Endothelial cell of umbilical vein (primary cell): ENCODE results near the gene ANKRD39. TPM values are rescaled to one million over a fixed set of nuclear protein-coding genes. Genes with fewer than 3 reads are reported as not detected.
A peak's percentile ranks its signal among the peaks of the same experiment; 100 is the strongest.

Experiments used
- BruUV-seq: library from RNA; stranded (reverse); fragments of 400-500 nt; replicated peaks from 2 replicates; lab custom pipeline; 2021; lab: Mats Ljungman, UMichigan
- CTCF ChIA-PET: fragments of 300-600, 350-600 bp; sonication (Branson Sonifier 250); formaldehyde crosslinking; loops from one replicate; lab custom pipeline; 2021; ENCODE audit warnings: antibody characterized with exemption, inconsistent platforms; lab: Charles Lee
- POLR2A ChIA-PET: fragments of 300-600, 350-600 bp; sonication (Branson Sonifier 250); formaldehyde crosslinking; loops from one replicate; lab custom pipeline; 2021; ENCODE audit warnings: antibody characterized with exemption, inconsistent platforms; lab: Charles Lee
- DNase-seq: peaks from one replicate; pipeline ENCODE4 v3.0.0-alpha.2; 2011; ENCODE audit warnings: low read depth, low spot score
- FAIRE-seq: peaks from 2 replicates; lab custom pipeline; 2011; peaks lifted over from hg19 to GRCh38; lab: Jason Lieb, UNC
- H2AFZ ChIP-seq: 2 replicates; pipeline ENCODE4 v1.6.0; 2012; ENCODE audit warnings: low read depth, low read length, control low read depth, inconsistent platforms
- H3K27ac ChIP-seq: 2 replicates; pipeline ENCODE4 v1.5.1; 2011; ENCODE audit warnings: low read depth, mild to moderate bottlenecking, control low read depth, low read length, moderate library complexity; ENCODE audit not compliant: insufficient read depth
- H3K27me3 ChIP-seq, 2 experiments: 2 replicates each; pipeline versions ENCODE4 v1.6.0 to v1.6.1; 2011; ENCODE audit warnings: low read length in 2 of 2, mixed read lengths in 1 of 2; ENCODE audit not compliant: control insufficient read depth in 2 of 2, insufficient read depth in 2 of 2
- H3K36me3 ChIP-seq, 2 experiments: 2 replicates in 1 of 2; 3 replicates in 1 of 2; pipeline ENCODE4 v1.5.1; 2011; ENCODE audit warnings: low read length in 2 of 2, mild to moderate bottlenecking in 1 of 2, moderate library complexity in 1 of 2; ENCODE audit not compliant: control insufficient read depth in 2 of 2, insufficient read depth in 2 of 2; ENCODE audit errors: extremely low read depth in 1 of 2
- H3K4me1 ChIP-seq: 3 replicates; pipeline ENCODE4 v1.5.1; 2011; ENCODE audit warnings: mild to moderate bottlenecking, low read length; ENCODE audit not compliant: control insufficient read depth, insufficient read depth; ENCODE audit errors: extremely low read depth
- H3K4me2 ChIP-seq: 2 replicates; pipeline ENCODE4 v1.6.1; 2011; ENCODE audit warnings: low read length, control low read depth, mixed read lengths; ENCODE audit not compliant: insufficient read depth
- H3K4me3 ChIP-seq, 3 experiments: fragments of 200-600 bp in 1 of 3; sonication (generic), shearing (Covaris generic) in 1 of 3; replicated peaks in 1 of 3; 2 replicates each; pipeline ENCODE4 v1.5.1; 2011 to 2016; ENCODE audit warnings: control low read depth in 3 of 3, low read length in 3 of 3, mild to moderate bottlenecking in 2 of 3, inconsistent platforms in 1 of 3, low read depth in 1 of 3, moderate library complexity in 1 of 3; ENCODE audit not compliant: insufficient read depth in 1 of 3
- H3K79me2 ChIP-seq: 2 replicates; pipeline ENCODE4 v1.6.0; 2012; ENCODE audit warnings: low read length, inconsistent platforms; ENCODE audit not compliant: control insufficient read depth, insufficient read depth
- H3K9ac ChIP-seq: replicated peaks from 2 replicates; pipeline ENCODE3; 2011; ENCODE audit warnings: low read length, control low read depth; ENCODE audit not compliant: insufficient read depth; ENCODE audit errors: extremely low read depth
- H3K9me1 ChIP-seq: replicated peaks from 3 replicates; pipeline ENCODE4 v1.6.0; 2011; ENCODE audit warnings: mild to moderate bottlenecking, low read length; ENCODE audit not compliant: control insufficient read depth, insufficient read depth; ENCODE audit errors: extremely low read depth
- H3K9me3 ChIP-seq: replicated peaks from 2 replicates; pipeline ENCODE4 v1.5.1; 2012; ENCODE audit warnings: low read length, inconsistent platforms; ENCODE audit not compliant: control insufficient read depth, insufficient read depth
- H4K20me1 ChIP-seq: replicated peaks from 2 replicates; pipeline ENCODE3; 2011; ENCODE audit warnings: mild to moderate bottlenecking, low read length; ENCODE audit not compliant: control insufficient read depth, insufficient read depth; ENCODE audit errors: extremely low read depth
- EZH2 ChIP-seq: IDR thresholded peaks from 2 replicates; pipeline ENCODE4 v1.6.1; 2012; ENCODE audit warnings: borderline replicate concordance, low read depth, mild to moderate bottlenecking, moderate library complexity, low read length, inconsistent platforms; ENCODE audit not compliant: severe bottlenecking
- GATA2 ChIP-seq: IDR thresholded peaks from 2 replicates; pipeline ENCODE4 v1.7.0; 2011; ENCODE audit warnings: low read depth, mild to moderate bottlenecking, moderate library complexity, mixed read lengths, low read length; ENCODE audit not compliant: insufficient read length, insufficient read depth
- MAX ChIP-seq: IDR thresholded peaks from 2 replicates; pipeline ENCODE4 v1.6.1; 2011; ENCODE audit not compliant: insufficient read depth, insufficient read length
- dilution Hi-C: fragments of 300-500 bp; cut with MboI; formaldehyde crosslinking; loops from one replicate; pipeline ENCODE4 v1.15.0; 2019; ENCODE audit warnings: low sequenced_read_pairs; ENCODE audit not compliant: extremely low pct_ligation_motif_present
- intact Hi-C: fragments of 100-400 bp; cut with micrococcal nuclease; formaldehyde crosslinking; loops from one replicate; pipeline ENCODE4 v1.10.0; 2022
- polyA plus RNA-seq, 4 experiments: library from polyadenylated mRNA; depleted of rRNA in 3 of 4; stranded (reverse) in 3 of 4; unstranded in 1 of 4; fragments of >200 nt; gene quantifications; 2 replicates each; pipeline versions ENCODE4 v1.2.1 to v1.2.3, GENCODE V29; 2011 to 2012; ENCODE audit warnings: missing spikeins in 1 of 4
- total RNA-seq: library from RNA; stranded (reverse); gene quantifications from 2 replicates; pipeline ENCODE4 v1.2.3, GENCODE V29; 2021

ANKRD39 gene
- total and polyA plus RNA-seq, 2 donors (not counting 3 experiments of a cell fraction or from before 2014, with no cell fraction given) = 14.7 to 17.9 TPM

- Histone ChIP-seq H3K4me2 (no peak overlapping the region), H3K9me3 (no peaks in the 10 kb centered on the region), H3K9me1 (no peaks in the 10 kb centered on the region), H3K27me3 (peaks cover 12 to 16% of the 10 kb centered on the region in 2 experiments), H4K20me1 (no peaks in the 10 kb centered on the region), H3K79me2 (no peaks in the 10 kb centered on the region), H3K4me3 (peak overlapping the region in 1 of 3 experiments; percentile 59), H2AFZ (no peak overlapping the region), H3K27ac (no peak overlapping the region), H3K36me3 (no peaks in the 10 kb centered on the region), H3K9ac (no peak overlapping the region), H3K4me1 (peaks cover 29% of the 10 kb centered on the region)
- intact Hi-C loops = no loop called here
- CTCF ChIA-PET = interaction anchor here (0.7 to 6.5 kb wide), 4 partner anchors 12 to 80 kb away, joined by 3 to 81 read pairs (median 4); partner anchors contain the start of genes ANKRD39 and CNNM3
- dilution Hi-C loops = no loop called here
- POLR2A ChIA-PET = no interaction called here
- TF ChIP-seq EZH2 = peak; percentile 78
- TF ChIP-seq GATA2 = no peak
- DNase-seq (peak; percentile 30), FAIRE-seq (no peak)
- no TSS peak for BruUV-seq
Measured at GRCh38 chr2:96870626-96871255, 12.9 kb upstream of the ANKRD39 start.

GRCh38 chr2:96869822-96870625 lies 12.2 kb upstream of the ANKRD39 start, which contains the start of gene SEMA4C:
Gene SEMA4C, minus strand, starts transcription at chr2:96870080. Its CDS starts 2,194 bp downstream, at chr2:96867886.
- Histone ChIP-seq H3K9ac (peak within 1 kb of the TSS; percentile 76), H3K36me3 (peaks cover 1 to 7% of the 10 kb centered on the region in 2 experiments), H4K20me1 (no peaks in the 10 kb centered on the region), H3K9me3 (no peaks in the 10 kb centered on the region), H3K4me3 (peak within 1 kb of the TSS; percentile 59 to 86 (median 65)), H3K4me2 (peak within 1 kb of the TSS; percentile 60), H3K27me3 (peaks cover 12 to 16% of the 10 kb centered on the region in 2 experiments), H3K27ac (no peak within 1 kb of the TSS), H3K9me1 (no peaks in the 10 kb centered on the region), H3K79me2 (no peaks in the 10 kb centered on the region), H3K4me1 (peaks cover 33% of the 10 kb centered on the region), H2AFZ (peak within 1 kb of the TSS; percentile 47)
- intact Hi-C loops (no loop called here), dilution Hi-C loops (no loop called here)
- peak; percentile 28 for FAIRE-seq
- peak; percentile 45 for DNase-seq
- TF ChIP-seq EZH2 (peak; percentile 48), MAX (no peak)
- ChIA-PET CTCF (interaction anchor here (6.5 kb wide), 1 partner anchor 11 kb away, joined by 81 read pairs; the partner anchor contains the start of gene ANKRD39), POLR2A (no interaction called here)
- no TSS peak for BruUV-seq
